ENCODE data around the gene STEAP1B.

Gene STEAP1B

GRCh38 chr7:22373388-22373787, 126.6 kb downstream of the STEAP1B start:
- Histone ChIP-seq H3K79me2 (ENCODE audit: low read length) (no peaks in the 10 kb centered on the region), H3K9ac (ENCODE audit: low read length) (no peak overlapping the region), H3K4me3 (ENCODE audit: low read length) (no peak overlapping the region), H3K9me3 (ENCODE audit: insufficient read depth, low read length) (no peaks in the 10 kb centered on the region), H3K27ac (ENCODE audit: low read length) (no peak overlapping the region), H3K27me3 (ENCODE audit: low read depth, low read length) (peaks cover 13% of the 10 kb centered on the region; the same call in 1 of the 2 replicates), H4K20me1 (ENCODE audit: insufficient read depth, low read length) (no peaks in the 10 kb centered on the region), H3K4me1 (ENCODE audit: low read length) (no peaks in the 10 kb centered on the region), H2AFZ (ENCODE audit: low read depth, low read length) (no peak overlapping the region), H3K4me2 (ENCODE audit: low read length) (no peak overlapping the region), H3K36me3 (replicated peaks; ENCODE audit: low read depth, low read length) (no peaks in the 10 kb centered on the region)
- TF ChIP-seq EZH2phosphoT487 (IDR thresholded peaks at IDR 0.05; ENCODE audit: low read depth) (no peak), CTCF (IDR thresholded peaks at IDR 0.05; ENCODE audit: low read depth, low read length) (no peak)

GRCh38 chr7:22372863-22373262, 127.1 kb downstream of the STEAP1B start:
- TF ChIP-seq EZH2phosphoT487 (IDR thresholded peaks at IDR 0.05; ENCODE audit: low read depth) = no peak
- no peak for TF ChIP-seq CTCF (IDR thresholded peaks at IDR 0.05; ENCODE audit: low read depth, low read length)
- H3K27me3 ChIP-seq (ENCODE audit: low read depth, low read length) = peaks cover 13% of the 10 kb centered on the region; the same call in 1 of the 2 replicates
- H3K4me2 ChIP-seq (ENCODE audit: low read length) = no peak overlapping the region
- no peak overlapping the region for H3K27ac ChIP-seq (ENCODE audit: low read length)
- no peak overlapping the region for H3K9ac ChIP-seq (ENCODE audit: low read length)
- no peaks in the 10 kb centered on the region for H3K79me2 ChIP-seq (ENCODE audit: low read length)
- no peaks in the 10 kb centered on the region for H3K36me3 ChIP-seq (replicated peaks; ENCODE audit: low read depth, low read length)
- H2AFZ ChIP-seq (ENCODE audit: low read depth, low read length) = no peak overlapping the region
- H4K20me1 ChIP-seq (ENCODE audit: insufficient read depth, low read length) = no peaks in the 10 kb centered on the region
- H3K4me1 ChIP-seq (ENCODE audit: low read length) = no peaks in the 10 kb centered on the region
- no peaks in the 10 kb centered on the region for H3K9me3 ChIP-seq (ENCODE audit: insufficient read depth, low read length)
- no peak overlapping the region for H3K4me3 ChIP-seq (ENCODE audit: low read length)

- Histone ChIP-seq H3K9me3 (ENCODE audit: insufficient read depth, low read length) (no peaks in the 10 kb centered on the region), H3K27me3 (ENCODE audit: low read depth, low read length) (0 out of 2 replicates have a peak, but pooled peaks cover 4% of the 10 kb centered on the region), H3K27ac (ENCODE audit: low read length) (no peak overlapping the region), H3K79me2 (ENCODE audit: low read length) (no peaks in the 10 kb centered on the region), H3K4me3 (ENCODE audit: low read length) (no peak overlapping the region), H2AFZ (ENCODE audit: low read depth, low read length) (no peak overlapping the region), H3K4me2 (ENCODE audit: low read length) (no peak overlapping the region), H3K9ac (ENCODE audit: low read length) (no peak overlapping the region), H4K20me1 (ENCODE audit: insufficient read depth, low read length) (no peaks in the 10 kb centered on the region), H3K36me3 (replicated peaks; ENCODE audit: low read depth, low read length) (no peaks in the 10 kb centered on the region), H3K4me1 (ENCODE audit: low read length) (no peaks in the 10 kb centered on the region)
- TF ChIP-seq CTCF (IDR thresholded peaks at IDR 0.05; ENCODE audit: low read depth, low read length) = no peak
- TF ChIP-seq EZH2phosphoT487 (IDR thresholded peaks at IDR 0.05; ENCODE audit: low read depth) = no peak
Observed at GRCh38 chr7:22371878-22372277, 128.1 kb downstream of the STEAP1B start.
